WI38 (cell line): ENCODE results near the gene TAF6L.

Experiments used
- H3K4me3 ChIP-seq: 2 replicates; pipeline ENCODE4 v1.5.1; 2011; ENCODE audit warnings: low read depth, mild to moderate bottlenecking, control low read depth, low read length
- CTCF ChIP-seq: IDR thresholded peaks from 2 replicates; pipeline ENCODE4 v1.5.1; 2012; ENCODE audit warnings: low read depth, mild to moderate bottlenecking, control low read depth, low read length

The TAF6L gene

GRCh38 chr11:62788991-62789390 is 17.8 kb downstream of the TAF6L start:
- no peak overlapping the region for H3K4me3 ChIP-seq

DNA sequence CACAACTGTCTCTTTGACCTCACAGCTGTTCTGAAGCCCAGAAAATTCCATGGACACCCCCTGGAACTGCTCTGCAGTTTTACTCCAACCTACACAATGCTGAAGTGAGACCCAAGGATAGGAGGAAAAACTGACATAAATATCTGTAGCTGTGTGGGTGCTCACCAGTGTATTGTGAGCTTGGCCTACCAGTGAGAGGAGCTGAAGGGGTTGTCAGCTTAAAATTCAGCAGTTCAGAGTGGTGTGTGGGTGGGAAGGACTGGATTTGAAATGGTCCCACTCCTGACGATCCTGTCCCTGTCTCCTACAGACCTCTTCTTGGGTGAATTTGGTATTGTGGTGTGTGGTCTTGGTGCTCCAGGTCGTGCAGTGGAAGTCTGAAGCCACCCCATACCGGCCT is 18.4 kb downstream of the TAF6L start:
- no peak for TF ChIP-seq CTCF
- no peak overlapping the region for H3K4me3 ChIP-seq

More at GRCh38 chr11:62788991-62789390, 17.8 kb downstream of the TAF6L start:
- no peak for TF ChIP-seq CTCF

DNA sequence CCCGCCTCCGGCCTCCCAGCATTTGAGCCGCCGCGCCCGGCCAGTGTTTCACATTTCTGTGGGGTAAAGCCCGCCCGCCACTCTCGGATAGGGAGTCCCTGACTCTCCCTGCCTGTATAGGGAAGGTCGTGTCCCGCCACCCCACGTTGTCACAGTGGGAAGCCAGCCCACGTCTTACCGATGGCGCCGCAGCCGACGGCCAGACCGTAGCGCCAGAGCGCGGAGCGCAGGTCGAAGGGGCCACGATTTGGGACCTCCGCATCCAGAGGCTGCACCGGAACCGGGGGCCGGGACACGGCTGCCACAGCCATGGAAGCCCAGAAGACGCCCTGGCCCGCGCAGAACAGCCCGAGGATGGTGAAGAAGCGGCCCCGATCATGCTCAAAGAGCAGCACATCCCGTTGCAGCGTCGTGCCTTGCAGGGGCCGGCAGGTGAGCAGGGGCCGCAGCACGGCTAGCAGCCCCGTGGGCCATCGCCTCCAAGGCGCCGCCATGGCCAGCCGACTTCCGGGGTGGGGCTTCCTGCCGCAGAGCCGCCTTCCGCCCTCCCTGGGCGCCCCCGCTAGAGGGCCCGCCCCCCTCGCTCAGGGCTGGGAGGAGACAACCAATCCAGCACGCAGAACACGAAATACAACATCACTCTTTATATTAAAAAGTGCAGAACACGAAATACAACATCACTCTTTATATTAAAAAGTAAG is 20.5 kb downstream of the TAF6L start, which contains the start of gene TMEM223:
Gene TMEM223, minus strand, starts transcription at position 506 of the 701 bp plus-strand sequence. Its CDS starts 12 bp downstream, at position 494.
- peak within 1 kb of the TSS; percentile 83 for H3K4me3 ChIP-seq
- TF ChIP-seq CTCF, result no peak

DNA sequence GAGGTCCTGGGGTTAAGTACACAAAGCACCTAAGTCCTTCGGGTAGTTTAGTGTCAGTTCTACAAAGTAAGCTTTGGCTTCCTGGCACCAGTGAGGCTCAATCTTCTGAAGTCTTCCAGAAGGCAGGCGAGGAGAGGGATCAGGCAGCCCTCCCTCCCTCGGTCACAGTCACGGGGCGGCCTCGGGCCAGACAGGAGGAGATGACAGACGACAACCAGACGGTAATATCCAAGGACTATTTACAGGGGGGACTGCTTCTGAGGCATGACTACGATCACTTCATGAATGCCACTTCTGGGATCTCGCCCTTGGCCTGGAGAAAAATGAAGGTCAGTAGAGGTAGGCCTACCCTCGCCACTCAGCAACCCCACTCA is 21.0 kb downstream of the TAF6L start:
- H3K4me3 ChIP-seq, result peak overlapping the region; percentile 83; the same call in 1 of the 2 replicates

DNA sequence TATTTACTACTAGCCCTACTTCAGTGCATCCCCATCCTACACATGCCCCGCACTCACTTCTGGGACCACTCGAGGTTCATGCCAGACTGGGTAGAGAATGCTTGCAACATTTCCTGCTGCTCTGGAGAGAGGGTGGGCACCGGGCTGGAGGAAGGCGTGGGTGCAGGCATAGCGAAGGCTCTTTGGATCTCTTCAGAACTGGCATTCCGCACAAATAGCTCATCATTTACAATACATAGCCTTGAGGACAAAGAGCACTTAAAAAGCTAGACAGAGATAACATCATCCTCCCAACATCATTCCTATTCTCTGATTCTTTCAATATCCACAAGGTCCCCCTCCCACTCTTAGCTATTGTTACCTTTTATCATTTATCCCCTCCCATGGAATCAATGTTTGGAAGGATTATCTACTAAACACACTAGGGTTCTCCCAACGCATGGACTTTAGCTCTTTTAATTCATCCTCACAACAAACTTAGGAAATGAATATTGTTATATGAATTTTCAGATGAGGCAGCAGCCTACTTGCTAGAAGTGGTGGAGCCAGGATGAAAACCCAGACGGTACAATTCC is 23.1 kb downstream of the TAF6L start:
- no peak for TF ChIP-seq CTCF
- no peak overlapping the region for H3K4me3 ChIP-seq

More for the DNA sequence above, 21.0 kb downstream of the TAF6L start:
- no peak for TF ChIP-seq CTCF

GRCh38 chr11:62796281-62796680 is 25.1 kb downstream of the TAF6L start:
- no peak overlapping the region for H3K4me3 ChIP-seq
- TF ChIP-seq CTCF, result no peak

DNA sequence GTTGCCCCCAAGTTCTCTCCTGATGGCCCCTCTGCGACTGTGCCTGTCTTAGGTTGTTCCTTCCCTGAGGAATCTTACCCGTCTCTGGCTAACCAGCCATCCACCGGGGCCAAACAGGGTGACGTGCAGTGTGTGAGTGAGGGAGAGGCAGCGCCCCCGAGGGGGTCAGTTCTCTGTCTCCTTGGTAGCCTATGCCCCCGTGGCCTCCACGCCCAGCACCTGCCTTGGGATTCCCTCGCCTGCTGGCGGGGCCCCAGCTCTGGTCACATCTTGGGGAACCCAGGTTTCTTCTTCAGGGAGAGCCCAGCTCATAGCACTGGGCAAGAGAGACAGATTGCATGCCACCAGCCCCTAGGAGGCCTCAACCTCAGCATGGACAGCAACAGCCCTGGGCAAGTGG is 28.3 kb downstream of the TAF6L start:
- TF ChIP-seq CTCF, result no peak
- no peak overlapping the region for H3K4me3 ChIP-seq
